GM23338 (cell line): ENCODE results near the gene CFAP58.

Experiments
- CREB1 ChIP-seq: fragments of 250-450 bp; sonication (Bioruptor Pico); IDR thresholded peaks from 2 replicates; pipeline ENCODE4 v1.5.0; 2020; ENCODE audit warnings: low read depth, mild to moderate bottlenecking, moderate library complexity
- EZH2 ChIP-seq: fragments of 200-600 bp; sonication (generic); IDR thresholded peaks from one replicate; pipeline ENCODE4 v1.8.0; 2017; ENCODE audit warnings: antibody characterized with exemption, mild to moderate bottlenecking, low read depth; ENCODE audit not compliant: unreplicated experiment
- EZH2phosphoT487 ChIP-seq: fragments of 200-600 bp; sonication (generic); IDR thresholded peaks from one replicate; pipeline ENCODE4 v1.8.1; 2018; ENCODE audit warnings: antibody characterized with exemption; ENCODE audit not compliant: unreplicated experiment
- JUNB ChIP-seq: IDR thresholded peaks from one replicate; pipeline ENCODE4 v1.6.1; 2016; ENCODE audit warnings: antibody characterized with exemption; ENCODE audit not compliant: unreplicated experiment
- POLR2AphosphoS5 ChIP-seq: IDR thresholded peaks from 2 replicates; pipeline ENCODE4 v1.6.1; 2016; ENCODE audit warnings: antibody characterized with exemption, low read depth
- ZNF331 ChIP-seq: fragments of 250-450 bp; sonication (Bioruptor Pico); IDR thresholded peaks from 2 replicates; pipeline ENCODE4 v1.5.0; 2020; ENCODE audit warnings: low read depth, mild to moderate bottlenecking, moderate library complexity
- TF ChIP-seq, protein P1 (sequence below), 2 experiments: fragments of 200-600 bp in 1 of 2; sonication (generic) in 1 of 2; conservative IDR thresholded peaks; 2 replicates each; pipeline versions ENCODE4 v1.5.1 to v1.6.1; 2016 to 2017; ENCODE audit warnings: antibody characterized with exemption in 2 of 2, low read depth in 2 of 2, mild to moderate bottlenecking in 2 of 2, moderate library complexity in 1 of 2
- TF ChIP-seq, protein P2 (sequence below): IDR thresholded peaks from one replicate; pipeline ENCODE4 v1.6.1; 2018; ENCODE audit warnings: antibody characterized with exemption; ENCODE audit not compliant: unreplicated experiment

DNA sequence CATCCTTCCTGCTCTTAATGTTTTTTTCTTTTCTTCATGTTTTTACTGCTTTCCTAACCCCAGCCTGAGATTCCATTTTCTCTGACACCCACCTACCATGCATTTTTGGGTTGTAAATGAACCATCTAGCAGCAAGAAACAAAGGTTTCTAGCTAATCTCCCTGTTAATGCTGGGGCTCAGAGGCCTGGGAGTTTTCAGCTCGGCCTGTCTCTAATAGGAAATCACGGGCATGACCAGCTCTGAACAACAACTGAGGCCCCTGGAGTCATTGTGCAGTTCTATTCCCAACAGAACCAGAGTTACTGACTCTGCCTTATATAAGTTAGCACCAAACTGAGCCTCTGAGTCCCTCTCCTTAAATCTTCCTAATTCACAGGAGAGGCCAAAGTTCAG lies 134.8 kb downstream of the CFAP58 start:
- TF ChIP-seq, protein P1, sequence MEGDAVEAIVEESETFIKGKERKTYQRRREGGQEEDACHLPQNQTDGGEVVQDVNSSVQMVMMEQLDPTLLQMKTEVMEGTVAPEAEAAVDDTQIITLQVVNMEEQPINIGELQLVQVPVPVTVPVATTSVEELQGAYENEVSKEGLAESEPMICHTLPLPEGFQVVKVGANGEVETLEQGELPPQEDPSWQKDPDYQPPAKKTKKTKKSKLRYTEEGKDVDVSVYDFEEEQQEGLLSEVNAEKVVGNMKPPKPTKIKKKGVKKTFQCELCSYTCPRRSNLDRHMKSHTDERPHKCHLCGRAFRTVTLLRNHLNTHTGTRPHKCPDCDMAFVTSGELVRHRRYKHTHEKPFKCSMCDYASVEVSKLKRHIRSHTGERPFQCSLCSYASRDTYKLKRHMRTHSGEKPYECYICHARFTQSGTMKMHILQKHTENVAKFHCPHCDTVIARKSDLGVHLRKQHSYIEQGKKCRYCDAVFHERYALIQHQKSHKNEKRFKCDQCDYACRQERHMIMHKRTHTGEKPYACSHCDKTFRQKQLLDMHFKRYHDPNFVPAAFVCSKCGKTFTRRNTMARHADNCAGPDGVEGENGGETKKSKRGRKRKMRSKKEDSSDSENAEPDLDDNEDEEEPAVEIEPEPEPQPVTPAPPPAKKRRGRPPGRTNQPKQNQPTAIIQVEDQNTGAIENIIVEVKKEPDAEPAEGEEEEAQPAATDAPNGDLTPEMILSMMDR (conservative IDR thresholded peaks at IDR 0.05; ENCODE audit: low read depth in 2 of 2) = no peak
- TF ChIP-seq EZH2 (no peak), POLR2AphosphoS5 (no peak), EZH2phosphoT487 (no peak), CREB1 (no peak), ZNF331 (CRISPR knock-in tag) (no peak), JUNB (no peak)
- TF ChIP-seq, protein P2, sequence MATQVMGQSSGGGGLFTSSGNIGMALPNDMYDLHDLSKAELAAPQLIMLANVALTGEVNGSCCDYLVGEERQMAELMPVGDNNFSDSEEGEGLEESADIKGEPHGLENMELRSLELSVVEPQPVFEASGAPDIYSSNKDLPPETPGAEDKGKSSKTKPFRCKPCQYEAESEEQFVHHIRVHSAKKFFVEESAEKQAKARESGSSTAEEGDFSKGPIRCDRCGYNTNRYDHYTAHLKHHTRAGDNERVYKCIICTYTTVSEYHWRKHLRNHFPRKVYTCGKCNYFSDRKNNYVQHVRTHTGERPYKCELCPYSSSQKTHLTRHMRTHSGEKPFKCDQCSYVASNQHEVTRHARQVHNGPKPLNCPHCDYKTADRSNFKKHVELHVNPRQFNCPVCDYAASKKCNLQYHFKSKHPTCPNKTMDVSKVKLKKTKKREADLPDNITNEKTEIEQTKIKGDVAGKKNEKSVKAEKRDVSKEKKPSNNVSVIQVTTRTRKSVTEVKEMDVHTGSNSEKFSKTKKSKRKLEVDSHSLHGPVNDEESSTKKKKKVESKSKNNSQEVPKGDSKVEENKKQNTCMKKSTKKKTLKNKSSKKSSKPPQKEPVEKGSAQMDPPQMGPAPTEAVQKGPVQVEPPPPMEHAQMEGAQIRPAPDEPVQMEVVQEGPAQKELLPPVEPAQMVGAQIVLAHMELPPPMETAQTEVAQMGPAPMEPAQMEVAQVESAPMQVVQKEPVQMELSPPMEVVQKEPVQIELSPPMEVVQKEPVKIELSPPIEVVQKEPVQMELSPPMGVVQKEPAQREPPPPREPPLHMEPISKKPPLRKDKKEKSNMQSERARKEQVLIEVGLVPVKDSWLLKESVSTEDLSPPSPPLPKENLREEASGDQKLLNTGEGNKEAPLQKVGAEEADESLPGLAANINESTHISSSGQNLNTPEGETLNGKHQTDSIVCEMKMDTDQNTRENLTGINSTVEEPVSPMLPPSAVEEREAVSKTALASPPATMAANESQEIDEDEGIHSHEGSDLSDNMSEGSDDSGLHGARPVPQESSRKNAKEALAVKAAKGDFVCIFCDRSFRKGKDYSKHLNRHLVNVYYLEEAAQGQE = no peak
